GM06990 (cell line): ENCODE results near the gene TNRC18.

Source experiments
- DNase-seq: peaks from one replicate; pipeline ENCODE4 v3.0.0-alpha.2; 2011; ENCODE audit not compliant: insufficient read length; ENCODE audit errors: extremely low read depth
- H3K27me3 ChIP-seq: replicated peaks from 2 replicates; pipeline ENCODE4 v1.6.0; 2011; ENCODE audit warnings: low read length; ENCODE audit not compliant: control insufficient read depth, insufficient read depth
- H3K36me3 ChIP-seq: 2 replicates; pipeline ENCODE4 v1.5.1; 2011; ENCODE audit warnings: low read length; ENCODE audit not compliant: control insufficient read depth, insufficient read depth
- H3K4me3 ChIP-seq: replicated peaks from 2 replicates; pipeline ENCODE4 v1.5.1; 2011; ENCODE audit warnings: low read depth, mild to moderate bottlenecking, control low read depth, low read length
- TF ChIP-seq, protein P1 (sequence below): IDR thresholded peaks from 2 replicates; pipeline ENCODE4 v1.5.1; 2011; ENCODE audit warnings: low read length, control low read depth, mild to moderate bottlenecking, inconsistent platforms; ENCODE audit not compliant: insufficient read depth, poor library complexity, severe bottlenecking

The TNRC18 gene

DNA sequence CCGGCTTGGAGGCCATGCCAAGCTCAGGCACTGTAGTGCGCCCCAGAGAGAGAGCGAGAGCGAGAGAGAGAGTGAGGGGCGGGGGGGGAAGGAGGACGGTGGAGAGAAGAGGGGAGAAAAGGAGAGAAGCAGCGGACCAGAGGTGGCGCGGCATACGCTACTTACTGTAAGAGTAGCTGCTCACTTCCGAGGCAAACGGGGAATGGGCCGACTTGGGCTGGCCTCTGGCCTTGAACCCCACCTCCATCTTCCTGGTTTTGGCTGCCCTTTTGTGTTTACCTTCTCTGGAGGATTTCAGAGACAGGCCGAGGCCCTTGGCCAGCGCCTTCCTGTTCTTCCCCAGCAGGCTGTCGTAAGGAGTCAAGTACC is 66.9 kb downstream of the TNRC18 start:
- TF ChIP-seq, protein P1, sequence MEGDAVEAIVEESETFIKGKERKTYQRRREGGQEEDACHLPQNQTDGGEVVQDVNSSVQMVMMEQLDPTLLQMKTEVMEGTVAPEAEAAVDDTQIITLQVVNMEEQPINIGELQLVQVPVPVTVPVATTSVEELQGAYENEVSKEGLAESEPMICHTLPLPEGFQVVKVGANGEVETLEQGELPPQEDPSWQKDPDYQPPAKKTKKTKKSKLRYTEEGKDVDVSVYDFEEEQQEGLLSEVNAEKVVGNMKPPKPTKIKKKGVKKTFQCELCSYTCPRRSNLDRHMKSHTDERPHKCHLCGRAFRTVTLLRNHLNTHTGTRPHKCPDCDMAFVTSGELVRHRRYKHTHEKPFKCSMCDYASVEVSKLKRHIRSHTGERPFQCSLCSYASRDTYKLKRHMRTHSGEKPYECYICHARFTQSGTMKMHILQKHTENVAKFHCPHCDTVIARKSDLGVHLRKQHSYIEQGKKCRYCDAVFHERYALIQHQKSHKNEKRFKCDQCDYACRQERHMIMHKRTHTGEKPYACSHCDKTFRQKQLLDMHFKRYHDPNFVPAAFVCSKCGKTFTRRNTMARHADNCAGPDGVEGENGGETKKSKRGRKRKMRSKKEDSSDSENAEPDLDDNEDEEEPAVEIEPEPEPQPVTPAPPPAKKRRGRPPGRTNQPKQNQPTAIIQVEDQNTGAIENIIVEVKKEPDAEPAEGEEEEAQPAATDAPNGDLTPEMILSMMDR, result no peak
- Histone ChIP-seq H3K27me3 (no peaks in the 10 kb centered on the region), H3K4me3 (no peak overlapping the region), H3K36me3 (peaks cover 37% of the 10 kb centered on the region)
- DNase-seq, result no peak

DNA sequence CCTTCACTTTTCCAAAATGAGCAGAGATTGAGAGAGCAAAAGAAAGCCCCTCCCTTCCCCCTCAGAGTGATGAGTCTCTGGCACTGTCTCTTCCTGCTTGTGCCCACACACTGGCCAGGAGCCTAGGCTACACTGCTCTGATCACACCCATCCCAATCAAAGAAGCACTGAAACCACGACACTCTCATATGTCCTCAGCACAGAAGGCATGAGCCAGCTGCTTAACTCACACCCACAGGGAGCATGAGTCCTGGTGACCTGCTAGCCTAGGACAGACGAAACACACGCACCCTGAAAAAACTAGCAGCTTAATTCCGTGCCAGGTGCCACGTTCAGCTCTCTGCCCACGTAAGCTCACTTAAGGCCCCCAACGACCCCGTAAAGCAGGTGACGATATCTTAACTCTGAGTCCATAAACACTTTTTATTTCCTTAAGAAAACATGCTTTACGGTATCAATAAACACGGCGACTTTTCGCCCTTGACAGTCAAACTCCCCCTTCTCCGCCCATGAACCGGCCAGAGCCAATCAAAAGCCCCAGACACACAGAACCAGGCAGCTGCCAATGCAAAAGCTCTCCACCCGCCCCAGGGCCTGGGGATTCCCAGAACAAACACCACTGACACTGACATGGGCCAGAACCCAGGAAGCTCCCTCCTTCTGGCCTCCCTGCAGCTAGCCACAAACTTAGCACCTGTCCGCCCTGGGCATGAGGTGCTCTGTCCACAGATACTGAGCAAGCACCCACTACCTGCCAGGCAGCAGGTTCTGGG is 69.0 kb downstream of the TNRC18 start:
- Histone ChIP-seq H3K4me3 (no peak overlapping the region), H3K27me3 (no peaks in the 10 kb centered on the region), H3K36me3 (peaks cover 31% of the 10 kb centered on the region)
- DNase-seq, result no peak
- TF ChIP-seq, protein P1, result no peak

DNA sequence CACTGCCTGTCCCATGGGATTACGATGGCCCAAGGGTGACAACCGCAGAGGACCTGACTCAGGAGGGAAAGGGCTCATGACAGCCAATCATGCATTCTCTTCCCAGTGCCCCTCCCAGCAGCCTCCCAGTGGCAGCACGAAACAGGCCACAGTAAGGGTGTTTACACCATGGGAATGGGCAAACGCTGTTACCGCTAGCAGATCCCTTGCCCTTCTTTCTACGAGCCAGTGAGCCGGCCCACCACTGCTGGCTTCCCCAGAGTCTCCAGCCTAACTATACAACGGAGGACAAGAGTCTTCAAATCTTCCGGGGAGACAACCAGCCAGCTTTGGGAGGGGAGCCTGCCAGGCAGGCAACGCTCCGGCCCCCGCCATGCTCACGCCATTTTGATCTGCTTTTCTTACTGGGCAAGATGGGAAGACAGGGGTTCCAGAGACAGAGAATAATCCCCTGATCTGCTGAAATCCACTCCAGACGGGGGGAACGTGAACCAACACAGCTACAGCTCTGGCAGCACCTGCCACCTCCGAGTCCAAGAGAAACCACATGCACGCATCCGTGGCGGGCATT is 71.1 kb downstream of the TNRC18 start:
- H3K27me3 ChIP-seq, result no peaks in the 10 kb centered on the region
- H3K4me3 ChIP-seq, result no peak overlapping the region
- TF ChIP-seq, protein P1, result no peak
- no peak for DNase-seq
- peaks cover 25% of the 10 kb centered on the region for H3K36me3 ChIP-seq

DNA sequence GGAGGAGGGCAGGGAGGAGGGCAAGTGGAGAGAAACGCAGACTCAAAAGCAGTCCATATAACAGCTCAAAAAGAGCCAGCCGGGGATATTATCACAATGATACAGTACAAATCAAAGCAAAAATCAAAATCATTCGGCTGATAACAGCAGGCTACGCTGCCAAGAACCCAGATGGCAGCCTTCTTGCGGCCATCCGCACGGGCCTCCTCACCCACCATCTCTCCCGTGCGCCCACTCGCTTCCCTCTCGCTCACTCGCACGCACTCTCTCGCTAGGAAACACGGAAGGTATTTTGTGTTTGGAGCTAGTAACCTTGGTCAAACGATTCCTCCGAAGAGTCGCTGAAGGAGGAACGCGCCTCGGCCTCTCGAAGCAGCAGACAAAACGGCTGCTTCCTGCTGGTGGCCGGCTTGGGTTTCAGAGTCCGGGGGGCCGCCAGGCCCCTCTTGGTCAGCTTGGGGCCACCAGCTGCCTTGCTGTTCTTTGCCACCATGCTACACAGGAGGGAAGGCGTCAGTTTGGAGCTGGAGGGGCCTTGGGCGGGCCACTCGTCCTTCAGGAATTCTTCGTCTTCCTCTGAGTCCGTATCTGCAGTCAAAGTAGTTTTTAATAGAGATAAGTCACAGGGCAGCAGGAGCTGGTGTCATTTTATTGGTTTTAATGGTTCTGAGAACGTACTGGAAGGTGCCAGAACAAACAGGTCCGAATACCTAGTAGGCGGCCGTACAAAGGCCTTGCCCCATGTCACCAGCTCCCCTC is 71.9 kb downstream of the TNRC18 start:
- no peak for DNase-seq
- Histone ChIP-seq H3K36me3 (peaks cover 20% of the 10 kb centered on the region), H3K27me3 (no peaks in the 10 kb centered on the region), H3K4me3 (no peak overlapping the region)
- TF ChIP-seq, protein P1, result no peak

DNA sequence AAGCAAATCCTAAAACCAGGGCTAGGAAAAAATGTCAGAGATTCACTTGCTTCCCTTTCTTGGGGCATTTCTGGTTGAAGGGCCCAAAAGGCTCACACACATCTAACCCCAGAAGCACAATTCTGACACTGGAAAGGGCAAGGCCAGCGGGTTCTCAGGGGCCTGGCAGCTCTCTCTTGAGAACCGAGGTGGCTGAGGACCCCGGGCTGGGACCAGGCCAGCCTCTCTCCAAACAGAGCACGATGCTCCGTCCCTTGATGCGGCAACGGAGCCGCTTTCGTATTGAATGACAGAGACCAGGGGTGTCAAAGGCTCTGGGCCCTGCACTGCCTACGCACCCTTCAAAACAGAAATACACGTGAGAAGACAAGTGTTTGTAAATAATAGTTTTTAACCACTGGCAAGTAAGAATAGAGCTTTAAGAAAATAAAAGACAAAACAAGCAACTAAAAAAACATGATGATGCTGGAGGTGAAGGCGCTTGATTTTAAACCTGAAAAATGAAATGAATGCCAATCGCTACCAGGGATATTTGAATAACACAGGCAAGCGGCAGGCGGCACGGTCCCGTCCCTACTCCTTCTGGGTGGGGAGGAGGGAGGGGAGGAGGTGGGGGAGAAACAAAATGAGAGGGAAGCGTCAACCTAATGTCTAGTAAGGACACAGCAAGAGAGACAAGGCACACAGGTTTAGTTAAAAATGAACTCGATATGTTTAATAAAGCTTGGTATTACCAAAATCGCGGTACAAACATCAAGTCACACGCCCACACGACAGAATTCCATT is 72.8 kb downstream of the TNRC18 start:
- H3K27me3 ChIP-seq, result no peaks in the 10 kb centered on the region
- TF ChIP-seq, protein P1, result no peak
- H3K4me3 ChIP-seq, result no peak overlapping the region
- DNase-seq, result no peak
- peaks cover 18% of the 10 kb centered on the region for H3K36me3 ChIP-seq
